Ovary (tissue), 9 donors: Measurements from ENCODE around the gene CYP27B1. TPM values are rescaled to one million over a fixed set of nuclear protein-coding genes. Genes with fewer than 3 reads are reported as not detected.

Source experiments
- DNase-seq, 5 donors: peaks; one replicate each; pipeline ENCODE4 v3.0.0-alpha.2; 2019 to 2020
- H3K27ac ChIP-seq, 2 donors: fragments of 200-600 bp; one replicate each; pipeline versions ENCODE4 v1.5.1 to v1.8.0; 2019 to 2022
- H3K27me3 ChIP-seq: fragments of 200-600 bp; one replicate; pipeline ENCODE4 v1.8.0; 2022
- H3K36me3 ChIP-seq: fragments of 200-600 bp; sonication (generic); one replicate; pipeline ENCODE4 v1.5.1; 2019
- H3K4me1 ChIP-seq: one replicate; pipeline ENCODE4 v1.8.1; 2013; ENCODE audit warnings: mild to moderate bottlenecking, moderate library complexity; ENCODE audit not compliant: insufficient read depth
- H3K4me3 ChIP-seq: fragments of 200-600 bp; sonication (generic); one replicate; pipeline ENCODE4 v1.5.1; 2017
- H3K9me3 ChIP-seq, 2 donors: fragments of 200-600 bp in 1 of 2; sonication (generic) in 1 of 2; one replicate each; pipeline versions ENCODE4 v1.5.1 to v1.8.1; 2013 to 2019; ENCODE audit warnings: mild to moderate bottlenecking in 1 of 2, moderate library complexity in 1 of 2
- EP300 ChIP-seq: sonication (generic); formaldehyde crosslinking; IDR thresholded peaks from one replicate; pipeline ENCODE4 v1.6.1; 2017; ENCODE audit warnings: antibody characterized with exemption
- POLR2A ChIP-seq: fragments of 450-650 bp; IDR thresholded peaks from one replicate; pipeline ENCODE4 v1.6.1; 2017; ENCODE audit warnings: antibody characterized with exemption, mild to moderate bottlenecking, moderate library complexity
- WGBS, 3 donors: extraction: QIAGEN DNeasy Blood & Tissue Kit in 1 of 3; methylation state at CpG; one replicate each; pipeline versions ENCODE4 v1.1.5 to v1.1.7; 2013 to 2017; 5-methylcytosine and 5-hydroxymethylcytosine counted together
- intact Hi-C, 4 donors: fragments of 100-400 bp; cut with DNase I; formaldehyde crosslinking; loops; one replicate each; pipeline versions ENCODE4 v1.11.0 to v1.15.1; 2022 to 2023
- polyA plus RNA-seq, 2 donors: library from polyadenylated mRNA; stranded (reverse); fragments of 200-250 nt in 1 of 2; fragments of 350-450 nt in 1 of 2; fragmentation: Illumina TruSeq in 1 of 2; extraction: RNeasy Lipid Tissue Mini Kit (QIAGEN cat#74804) in 1 of 2; gene quantifications; one replicate each; pipeline ENCODE4 v1.2.3, GENCODE V29; 2013 to 2014
- total RNA-seq, 7 donors: library from RNA; depleted of rRNA in 2 of 7; stranded (reverse); fragments of >200 nt in 2 of 7; fragmentation: NEBNext Ultra II Directional in 3 of 7; extraction: Animal tissue kit (Norgen Biotek cat#: 25700) in 3 of 7; gene quantifications; one replicate each; pipeline versions ENCODE4 v1.1.0 to v1.2.4, GENCODE V29; 2016 to 2023
- TF ChIP-seq, protein P1 (sequence below), 3 donors: fragments of 450-650 bp in 2 of 3; fragments of 200-600 bp in 1 of 3; IDR thresholded peaks; one replicate each; pipeline versions ENCODE4 v1.5.1 to v1.8.0; 2016 to 2022; ENCODE audit warnings: antibody characterized with exemption in 3 of 3, mild to moderate bottlenecking in 1 of 3
- donor health status: DM: no; HTN: no; CAD: no; lungs with moderate emphysema.
- donor health status: DM: no; HTN: no; CAD: no.
- donor health status: Bipolar disorder and iron deficiency.
- donor health status: DM: yes; HTN: yes; CAD: no.
- donor health status: DM: no; HTN: no; CAD: no.
- donor health status: DM: yes; HTN: yes; CAD: no.

The CYP27B1 gene
- total and polyA plus RNA-seq, 9 donors, result 0.12 to 2.5 (median 0.92) TPM

DNA sequence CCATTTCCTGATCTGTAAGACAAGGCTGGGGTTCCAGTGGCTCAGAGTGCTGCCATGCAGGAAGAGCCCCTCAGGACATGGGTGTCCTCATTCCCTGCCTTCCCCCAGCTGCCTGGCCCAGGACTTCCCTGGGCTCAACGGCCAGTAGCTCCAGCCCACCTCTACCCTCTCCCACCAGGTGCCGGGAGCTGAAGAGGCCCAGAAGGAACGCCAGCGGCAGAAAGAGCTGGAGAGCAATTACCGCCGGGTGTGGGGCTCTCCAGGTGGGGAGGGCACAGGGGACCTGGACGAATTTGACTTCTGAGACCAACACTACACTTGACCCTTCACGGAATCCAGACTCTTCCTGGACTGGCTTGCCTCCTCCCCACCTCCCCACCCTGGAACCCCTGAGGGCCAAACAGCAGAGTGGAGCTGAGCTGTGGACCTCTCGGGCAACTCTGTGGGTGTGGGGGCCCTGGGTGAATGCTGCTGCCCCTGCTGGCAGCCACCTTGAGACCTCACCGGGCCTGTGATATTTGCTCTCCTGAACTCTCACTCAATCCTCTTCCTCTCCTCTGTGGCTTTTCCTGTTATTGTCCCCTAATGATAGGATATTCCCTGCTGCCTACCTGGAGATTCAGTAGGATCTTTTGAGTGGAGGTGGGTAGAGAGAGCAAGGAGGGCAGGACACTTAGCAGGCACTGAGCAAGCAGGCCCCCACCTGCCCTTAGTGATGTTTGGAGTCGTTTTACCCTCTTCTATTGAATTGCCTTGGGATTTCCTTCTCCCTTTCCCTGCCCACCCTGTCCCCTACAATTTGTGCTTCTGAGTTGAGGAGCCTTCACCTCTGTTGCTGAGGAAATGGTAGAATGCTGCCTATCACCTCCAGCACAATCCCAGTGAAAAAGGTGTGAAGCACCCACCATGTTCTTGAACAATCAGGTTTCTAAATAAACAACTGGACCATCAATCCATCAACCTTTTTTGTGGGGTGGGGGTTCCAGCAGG is 46.0 kb downstream of the CYP27B1 start:
- DNase-seq, result no peak
- Histone ChIP-seq H3K27ac (no peak overlapping the region), H3K27me3 (no peaks in the 10 kb centered on the region), H3K4me1 (peaks cover 1% of the 10 kb centered on the region), H3K9me3 (no peaks in the 10 kb centered on the region), H3K4me3 (no peak overlapping the region), H3K36me3 (no peaks in the 10 kb centered on the region)
- TF ChIP-seq EP300 (no peak), POLR2A (no peak)
- TF ChIP-seq, protein P1, sequence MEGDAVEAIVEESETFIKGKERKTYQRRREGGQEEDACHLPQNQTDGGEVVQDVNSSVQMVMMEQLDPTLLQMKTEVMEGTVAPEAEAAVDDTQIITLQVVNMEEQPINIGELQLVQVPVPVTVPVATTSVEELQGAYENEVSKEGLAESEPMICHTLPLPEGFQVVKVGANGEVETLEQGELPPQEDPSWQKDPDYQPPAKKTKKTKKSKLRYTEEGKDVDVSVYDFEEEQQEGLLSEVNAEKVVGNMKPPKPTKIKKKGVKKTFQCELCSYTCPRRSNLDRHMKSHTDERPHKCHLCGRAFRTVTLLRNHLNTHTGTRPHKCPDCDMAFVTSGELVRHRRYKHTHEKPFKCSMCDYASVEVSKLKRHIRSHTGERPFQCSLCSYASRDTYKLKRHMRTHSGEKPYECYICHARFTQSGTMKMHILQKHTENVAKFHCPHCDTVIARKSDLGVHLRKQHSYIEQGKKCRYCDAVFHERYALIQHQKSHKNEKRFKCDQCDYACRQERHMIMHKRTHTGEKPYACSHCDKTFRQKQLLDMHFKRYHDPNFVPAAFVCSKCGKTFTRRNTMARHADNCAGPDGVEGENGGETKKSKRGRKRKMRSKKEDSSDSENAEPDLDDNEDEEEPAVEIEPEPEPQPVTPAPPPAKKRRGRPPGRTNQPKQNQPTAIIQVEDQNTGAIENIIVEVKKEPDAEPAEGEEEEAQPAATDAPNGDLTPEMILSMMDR (IDR thresholded peaks at IDR 0.05), result no peak
- WGBS, 3 donors, result 79 to 82% (median 80%) methylated on average over 9 to 11 of the region's 11 CpGs
- intact Hi-C loops, result no loop called here

DNA sequence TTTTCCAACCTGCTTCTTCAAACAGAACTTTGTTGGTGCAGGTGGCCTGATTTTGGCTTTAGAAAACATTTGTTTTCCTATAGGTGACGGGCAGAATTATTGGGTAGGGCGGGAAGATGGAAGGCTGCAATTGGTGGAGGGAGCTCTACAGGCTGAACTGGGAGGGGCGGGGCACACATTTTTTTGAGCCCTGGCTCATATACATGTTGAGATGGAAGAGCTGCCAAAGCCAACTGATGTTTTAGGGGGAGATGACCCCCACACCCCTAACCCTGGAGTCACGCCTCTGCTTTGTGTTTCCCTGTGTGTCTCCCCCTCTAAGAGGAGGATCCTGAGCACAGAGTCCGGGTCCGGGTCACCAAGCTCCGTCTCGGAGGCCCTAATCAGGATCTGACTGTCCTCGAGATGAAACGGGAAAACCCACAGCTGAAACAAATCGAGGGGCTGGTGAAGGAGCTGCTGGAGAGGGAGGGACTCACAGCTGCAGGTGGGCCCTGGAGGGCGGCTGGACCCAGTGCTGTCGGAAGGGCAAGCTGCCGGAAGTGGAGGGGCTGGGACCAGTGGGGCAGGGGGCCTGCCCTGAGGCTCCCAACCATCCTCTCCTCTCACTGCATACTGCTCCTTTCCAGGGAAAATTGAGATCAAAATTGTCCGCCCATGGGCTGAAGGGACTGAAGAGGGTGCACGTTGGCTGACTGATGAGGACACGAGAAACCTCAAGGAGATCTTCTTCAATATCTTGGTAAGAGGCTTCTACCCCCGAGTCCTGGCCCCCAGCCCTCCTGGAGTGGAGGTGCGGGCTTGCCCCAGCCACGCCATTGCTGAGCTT is 46.9 kb downstream of the CYP27B1 start:
- H3K4me1 ChIP-seq, result no peaks in the 10 kb centered on the region
- 88 to 89% (median 89%) methylated on average over 20 of the region's 20 CpGs for WGBS, 3 donors
- intact Hi-C loops, result no loop called here
- H3K4me3 ChIP-seq, result no peak overlapping the region
- no peak for DNase-seq
- H3K36me3 ChIP-seq, result no peaks in the 10 kb centered on the region
- no peaks in the 10 kb centered on the region for H3K27me3 ChIP-seq
- H3K9me3 ChIP-seq, result no peaks in the 10 kb centered on the region
- TF ChIP-seq, protein P1 (IDR thresholded peaks at IDR 0.05), result no peak
- TF ChIP-seq EP300 (no peak), POLR2A (no peak)
- H3K27ac ChIP-seq, result no peak overlapping the region

DNA sequence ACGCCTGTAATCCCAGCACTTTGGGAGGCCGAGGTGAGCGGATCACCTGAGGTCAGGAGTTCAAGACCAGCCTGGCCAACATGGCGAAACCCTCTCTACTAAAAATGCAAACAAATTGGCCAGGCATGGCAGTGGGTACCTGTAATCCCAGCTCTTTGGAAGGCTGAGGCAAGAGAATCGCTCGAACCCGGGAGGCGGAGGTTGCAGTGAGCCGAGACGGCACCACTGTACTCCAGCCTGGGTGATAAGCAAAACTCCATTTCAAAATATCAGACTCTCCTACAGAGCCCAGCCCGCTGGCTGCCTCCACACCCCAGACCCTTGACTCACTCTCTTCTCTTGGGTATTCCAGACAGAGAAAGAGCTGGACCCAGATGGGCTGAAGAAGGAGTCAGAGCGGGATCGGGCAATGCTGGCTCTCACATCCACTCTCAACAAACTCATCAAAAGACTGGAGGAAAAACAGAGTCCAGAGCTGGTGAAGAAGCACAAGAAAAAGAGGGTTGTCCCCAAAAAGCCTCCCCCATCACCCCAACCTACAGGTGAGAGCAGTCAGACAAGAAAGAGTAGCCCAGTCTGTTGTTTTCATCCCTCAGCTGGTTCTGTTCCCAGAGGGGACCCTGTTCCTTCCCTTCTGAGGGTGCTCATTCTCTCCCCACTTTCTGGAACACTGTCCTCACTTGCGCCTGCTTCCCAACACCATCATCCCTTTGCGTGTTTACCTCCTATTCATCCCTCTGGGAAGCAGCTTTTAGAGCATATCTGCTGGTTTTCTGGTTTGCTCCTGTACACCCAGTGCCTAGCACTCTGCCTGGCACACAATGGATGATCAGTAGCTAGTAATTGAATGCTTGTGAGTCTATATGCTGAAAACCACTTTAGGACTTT is 48.0 kb downstream of the CYP27B1 start:
- Histone ChIP-seq H3K27ac (no peak overlapping the region), H3K4me1 (no peaks in the 10 kb centered on the region), H3K9me3 (no peaks in the 10 kb centered on the region), H3K4me3 (no peak overlapping the region), H3K27me3 (no peaks in the 10 kb centered on the region), H3K36me3 (no peaks in the 10 kb centered on the region)
- DNase-seq, result no peak
- TF ChIP-seq EP300, result no peak
- TF ChIP-seq, protein P1 (IDR thresholded peaks at IDR 0.05), result no peak
- no peak for TF ChIP-seq POLR2A
- 94 to 97% (median 95%) methylated on average over 15 of the region's 15 CpGs for WGBS, 3 donors
- intact Hi-C loops, result no loop called here
